GM04504 (cell line): ENCODE measurements around the gene IBA57.

Source experiments
- DNase-seq: peaks from one replicate; pipeline ENCODE4 v3.0.0-alpha.2; 2012; ENCODE audit warnings: low read depth

Gene IBA57

DNA sequence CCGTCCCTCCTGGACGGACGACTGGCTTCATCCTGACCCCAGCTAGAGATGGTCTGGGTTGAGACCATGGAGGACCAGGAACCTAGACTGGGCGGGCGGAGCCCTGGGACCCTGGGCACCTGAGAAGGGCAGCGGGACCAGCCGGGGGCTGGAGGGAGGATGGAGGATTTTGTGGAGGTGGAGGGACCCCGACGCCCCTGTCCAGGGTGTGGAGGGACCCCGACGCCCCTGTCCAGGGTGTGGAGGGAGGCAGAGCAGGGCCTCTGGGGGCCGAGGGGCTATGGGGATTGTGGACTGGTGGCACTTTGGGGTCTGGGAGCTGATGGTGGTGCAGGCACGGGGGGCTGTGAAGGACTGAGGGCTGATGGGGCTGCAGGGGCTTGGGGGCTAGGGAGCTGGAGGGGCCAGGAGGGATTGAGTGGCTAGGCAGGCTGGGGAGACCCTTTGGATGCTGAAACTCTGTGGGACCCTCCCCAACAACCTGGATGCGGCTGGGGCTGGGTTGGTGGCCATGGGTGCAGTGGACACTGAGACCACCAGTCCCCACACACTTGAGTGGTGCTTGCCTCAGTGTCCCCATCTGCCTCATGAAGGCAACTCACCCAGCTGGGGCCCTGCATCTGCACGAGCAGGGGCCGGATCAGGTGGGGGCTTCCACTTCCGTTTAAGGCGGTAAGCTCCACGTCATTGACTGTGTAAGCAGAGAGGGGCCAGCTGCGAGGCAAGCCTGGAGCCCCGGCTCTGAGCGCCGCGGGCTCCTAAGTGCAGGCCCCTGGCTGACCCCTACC, 8.5 kb upstream of the IBA57 start:
- no peak for DNase-seq

GRCh38 chr1:228157729-228158126, 7.9 kb upstream of the IBA57 start:
- no peak for DNase-seq

GRCh38 chr1:228158151-228159007, 7.2 kb upstream of the IBA57 start:
- DNase-seq = no peak

GRCh38 chr1:228159008-228159665, 6.5 kb upstream of the IBA57 start:
- DNase-seq = no peak

DNA sequence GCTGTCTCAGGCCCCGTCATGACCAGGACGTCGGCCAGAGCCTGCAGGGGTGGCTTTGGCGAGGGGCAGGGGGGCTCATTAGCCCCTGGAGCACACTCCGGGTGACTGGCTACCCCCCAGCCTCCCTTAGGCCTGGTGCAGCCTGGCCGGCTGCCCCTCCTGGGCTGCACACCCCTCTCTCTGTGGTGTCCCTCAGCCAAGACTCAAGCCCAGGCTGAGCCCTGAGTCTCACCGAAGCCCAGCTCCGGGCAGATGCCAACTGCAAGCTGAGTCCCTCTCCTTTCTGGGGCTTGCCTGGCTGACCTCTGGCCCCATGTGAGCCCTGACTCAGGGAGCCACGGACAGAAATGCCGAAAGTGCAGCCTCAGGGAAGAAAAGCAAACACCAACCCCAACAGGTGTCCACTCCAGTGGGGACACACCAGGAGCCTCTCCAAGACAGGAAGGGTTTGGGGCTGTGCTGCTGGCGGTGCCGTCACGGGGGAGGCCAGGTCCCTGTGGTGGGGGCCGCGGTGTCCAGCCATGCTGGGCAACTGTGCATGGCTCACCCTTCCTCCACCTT, 5.3 kb upstream of the IBA57 start:
- no peak for DNase-seq

- no peak for DNase-seq
Observed at GRCh38 chr1:228161362-228161761, 4.2 kb upstream of the IBA57 start.

- no peak for DNase-seq
Observed at GRCh38 chr1:228161866-228162265, 3.7 kb upstream of the IBA57 start.

- no peak for DNase-seq
Observed at GRCh38 chr1:228162286-228163006, 3.2 kb upstream of the IBA57 start.

GRCh38 chr1:228163007-228163753, 2.4 kb upstream of the IBA57 start:
- no peak for DNase-seq

DNA sequence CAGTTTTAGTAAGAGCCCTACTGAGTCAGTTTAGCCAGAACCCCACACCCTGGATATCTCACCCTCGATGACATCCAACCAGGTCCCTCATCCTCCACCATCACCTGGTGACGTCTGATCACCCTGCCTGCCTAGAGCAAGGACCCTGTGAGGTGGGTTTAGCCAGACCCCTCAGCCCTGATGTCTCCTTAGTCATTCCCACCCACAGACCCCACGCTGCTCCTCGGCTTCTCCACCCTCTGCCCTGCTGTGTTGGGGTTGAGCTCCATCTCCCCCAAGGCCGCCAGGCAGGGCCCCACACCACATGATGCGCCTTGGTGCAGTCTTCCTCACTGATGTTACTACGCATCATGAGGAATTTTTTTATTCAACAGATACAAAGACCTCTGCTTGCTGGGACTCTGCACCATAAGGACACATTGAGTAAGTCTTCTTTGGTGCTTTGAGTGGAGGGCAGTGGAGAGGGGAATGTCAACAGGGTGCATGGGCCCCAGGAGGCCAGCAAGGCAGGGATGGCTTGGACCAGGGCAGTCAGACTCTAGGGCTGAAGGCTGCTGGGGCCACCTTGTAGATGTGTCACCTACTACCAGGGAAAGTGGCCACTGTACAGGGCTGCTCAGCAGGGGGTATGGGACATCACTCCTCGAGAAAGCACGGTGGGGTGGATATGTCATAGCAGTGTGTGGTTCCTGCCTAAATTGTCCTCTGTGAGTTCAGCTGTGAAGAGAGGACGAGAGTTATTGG, 1.7 kb upstream of the IBA57 start:
- no peak for DNase-seq

- no peak for DNase-seq
Observed at GRCh38 chr1:228164561-228165371, 838 bp upstream of the IBA57 start.

- DNase-seq = peak; percentile 53
Observed at GRCh38 chr1:228166170-228166936, 749 bp downstream of the IBA57 start.

- no peak for DNase-seq
Observed at GRCh38 chr1:228168563-228169270, 3.1 kb downstream of the IBA57 start.

GRCh38 chr1:228169345-228169744, 3.7 kb downstream of the IBA57 start:
- DNase-seq = no peak

DNA sequence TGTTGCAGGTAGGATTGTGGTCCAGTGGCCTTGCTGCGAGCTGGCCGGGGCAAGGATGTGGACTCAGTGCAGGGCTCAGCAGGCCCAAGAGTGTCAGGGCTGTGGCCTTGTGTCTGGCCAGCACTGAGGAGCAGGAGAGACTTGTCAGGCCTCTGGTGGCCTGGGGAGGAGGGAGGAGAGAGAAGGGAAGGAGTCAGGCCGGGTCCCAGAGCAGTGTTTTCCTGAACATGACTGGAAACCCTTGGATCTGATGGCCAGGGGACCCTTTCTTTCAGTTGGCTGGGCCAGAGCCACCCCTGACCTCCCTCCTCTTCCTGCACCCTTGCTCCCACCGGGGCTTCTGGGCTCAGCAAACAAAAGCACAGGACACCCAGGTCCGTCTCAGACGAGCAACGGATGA, 5.1 kb downstream of the IBA57 start:
- no peak for DNase-seq

- DNase-seq = no peak
Observed at GRCh38 chr1:228171221-228171891, 5.8 kb downstream of the IBA57 start.
